HG02610 (cell line): ENCODE measurements around the gene HPDL.

Experiments used
- ATAC-seq: cut with Tn5 transposase; IDR thresholded peaks from one replicate; pipeline ENCODE4 v1.9.1; 2021; ENCODE audit warnings: mild to moderate bottlenecking, moderate library complexity; ENCODE audit not compliant: unreplicated experiment

Gene HPDL

DNA sequence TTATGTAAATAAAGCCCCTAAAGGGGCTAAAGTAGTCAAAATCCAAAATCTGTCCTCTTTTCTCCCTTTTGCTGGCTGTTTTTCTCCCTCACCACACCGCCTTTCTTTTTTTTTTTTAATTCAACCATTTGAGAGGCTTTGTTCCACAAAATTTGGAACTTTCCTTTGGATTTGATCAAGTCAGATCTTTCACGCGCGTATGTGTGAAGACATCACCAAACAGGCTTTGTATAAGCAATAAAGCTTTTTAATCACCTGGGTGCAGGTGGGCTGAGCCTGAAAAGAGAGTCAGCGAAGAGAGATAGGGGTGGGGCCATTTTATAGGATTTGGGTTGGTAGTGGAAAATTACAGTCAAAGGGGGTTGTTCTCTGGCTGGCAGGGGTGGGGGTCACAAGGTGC lies 5.3 kb upstream of the HPDL start:
- ATAC-seq = no peak

DNA sequence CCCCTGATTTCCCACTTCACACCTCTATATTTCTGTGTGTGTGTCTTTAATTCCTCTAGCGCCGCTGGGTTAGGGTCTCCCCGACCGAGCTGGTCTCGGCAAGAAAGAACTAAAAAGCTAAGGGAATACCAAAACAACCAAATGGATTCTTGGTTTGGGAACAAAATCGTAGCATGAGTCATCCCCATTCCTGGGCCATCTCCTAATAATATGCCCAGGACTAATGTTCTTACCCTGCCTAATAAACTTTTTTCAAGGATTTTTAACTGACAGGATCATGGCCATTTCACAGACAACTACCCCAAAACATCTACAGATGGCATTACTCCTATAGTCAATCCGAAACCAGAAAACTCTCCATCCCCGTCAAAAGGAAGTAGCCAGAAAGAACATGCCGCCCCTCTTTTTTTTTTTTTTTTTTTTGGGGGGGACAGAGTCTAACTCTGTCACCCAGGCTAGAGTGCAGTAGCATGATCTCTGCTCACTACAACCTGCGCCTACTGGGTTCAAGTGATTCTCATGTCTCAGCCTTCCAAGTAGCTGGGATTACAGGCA lies 4.1 kb upstream of the HPDL start:
- no peak for ATAC-seq

DNA sequence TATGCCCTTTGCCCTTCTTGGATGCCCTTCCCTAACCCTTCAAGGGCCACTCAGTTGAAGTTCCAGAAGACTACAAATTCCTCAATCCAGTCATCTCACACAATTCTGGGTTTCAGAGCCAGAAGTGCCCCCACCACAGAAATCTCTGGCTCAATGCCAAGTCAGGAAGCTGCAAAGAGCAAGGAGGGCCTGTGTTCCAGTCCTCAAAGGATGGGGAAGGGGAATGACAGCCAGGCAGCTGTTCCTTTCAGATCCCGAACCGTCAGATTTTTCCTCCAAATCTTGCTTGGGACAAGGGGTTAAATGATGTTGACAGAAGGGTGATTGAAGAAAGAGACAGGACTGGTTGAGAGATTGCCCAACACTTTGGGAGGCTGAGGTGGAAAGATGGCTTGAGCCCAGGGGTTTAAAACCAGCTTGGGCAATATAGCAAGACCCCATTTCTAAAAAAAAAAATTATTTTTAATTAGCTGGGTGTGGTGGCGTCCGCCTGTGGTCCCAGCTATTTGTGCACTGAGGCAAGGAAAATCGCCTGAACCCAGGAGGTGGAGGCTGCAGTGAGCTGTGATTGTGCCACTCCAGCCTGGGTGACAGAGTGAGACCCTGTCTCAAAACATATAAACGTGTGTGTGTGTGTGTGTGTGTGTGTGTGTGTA lies 716 bp upstream of the HPDL start:
- ATAC-seq = no peak

DNA sequence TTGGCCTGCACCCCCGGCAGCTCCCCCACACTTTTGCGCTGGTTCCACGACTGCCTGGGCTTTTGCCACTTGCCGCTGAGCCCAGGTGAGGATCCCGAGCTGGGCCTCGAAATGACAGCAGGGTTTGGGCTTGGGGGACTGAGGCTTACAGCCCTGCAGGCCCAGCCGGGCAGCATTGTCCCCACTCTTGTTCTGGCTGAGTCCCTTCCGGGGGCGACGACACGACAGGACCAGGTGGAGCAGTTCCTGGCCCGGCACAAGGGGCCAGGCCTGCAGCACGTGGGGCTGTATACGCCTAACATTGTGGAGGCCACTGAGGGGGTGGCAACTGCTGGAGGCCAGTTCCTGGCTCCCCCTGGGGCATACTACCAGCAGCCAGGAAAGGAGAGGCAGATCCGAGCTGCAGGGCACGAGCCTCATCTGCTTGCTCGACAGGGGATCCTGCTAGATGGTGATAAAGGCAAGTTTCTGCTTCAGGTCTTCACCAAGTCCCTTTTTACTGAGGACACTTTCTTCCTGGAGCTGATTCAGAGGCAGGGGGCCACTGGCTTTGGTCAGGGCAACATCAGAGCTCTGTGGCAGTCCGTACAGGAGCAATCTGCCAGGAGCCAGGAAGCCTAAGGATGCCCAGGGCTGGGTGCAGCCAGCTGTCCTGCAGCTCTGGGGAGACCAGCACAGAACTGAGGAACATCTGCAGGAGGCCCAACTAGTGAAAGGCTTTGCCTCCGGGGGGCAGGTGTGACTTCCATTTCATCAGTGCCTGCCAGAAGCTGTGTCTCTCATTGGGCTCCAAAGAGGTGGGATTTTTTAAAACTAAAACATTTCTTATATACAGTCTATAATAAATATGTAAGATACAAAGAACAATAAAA lies 1.2 kb downstream of the HPDL start:
- no peak for ATAC-seq

DNA sequence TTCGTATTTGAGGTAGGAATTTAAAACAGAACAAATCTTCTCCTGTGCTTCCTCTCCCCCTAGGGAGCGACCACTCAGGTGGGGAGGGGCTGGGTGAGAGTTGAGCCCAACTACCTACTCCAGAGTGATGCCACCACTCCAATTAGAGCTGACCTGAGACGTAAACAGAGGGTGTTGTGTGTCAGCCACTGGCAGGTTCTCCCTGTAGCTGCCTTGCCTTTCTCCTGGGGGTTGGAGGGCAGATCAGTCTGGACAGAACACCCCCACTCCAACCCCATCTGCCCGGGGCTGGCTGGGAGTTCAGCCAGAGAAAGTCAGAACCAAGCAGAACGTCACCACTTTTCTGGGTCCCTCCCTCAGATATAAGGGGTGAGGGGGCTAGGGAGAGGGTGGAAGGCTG lies 2.0 kb downstream of the HPDL start:
- no peak for ATAC-seq

DNA sequence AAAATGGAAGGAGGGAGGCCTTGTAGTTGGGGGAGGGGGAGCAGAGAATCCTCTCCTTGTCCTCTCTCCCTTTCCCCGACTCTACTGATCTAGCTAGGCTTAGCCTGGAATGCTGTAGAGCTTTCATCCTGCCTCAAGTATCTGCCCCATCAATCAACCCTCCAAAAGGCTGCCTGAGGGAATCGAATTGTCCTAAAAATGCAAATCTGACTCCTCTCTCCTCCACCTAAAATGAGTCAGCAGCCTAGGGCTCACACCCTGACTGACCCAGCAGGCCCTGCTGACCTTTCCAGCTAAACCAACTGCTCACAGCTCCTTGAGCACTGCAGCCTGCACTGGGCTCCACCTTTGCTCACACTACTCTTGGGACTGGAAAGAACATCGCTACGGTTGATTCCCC lies 2.8 kb downstream of the HPDL start:
- no peak for ATAC-seq

DNA sequence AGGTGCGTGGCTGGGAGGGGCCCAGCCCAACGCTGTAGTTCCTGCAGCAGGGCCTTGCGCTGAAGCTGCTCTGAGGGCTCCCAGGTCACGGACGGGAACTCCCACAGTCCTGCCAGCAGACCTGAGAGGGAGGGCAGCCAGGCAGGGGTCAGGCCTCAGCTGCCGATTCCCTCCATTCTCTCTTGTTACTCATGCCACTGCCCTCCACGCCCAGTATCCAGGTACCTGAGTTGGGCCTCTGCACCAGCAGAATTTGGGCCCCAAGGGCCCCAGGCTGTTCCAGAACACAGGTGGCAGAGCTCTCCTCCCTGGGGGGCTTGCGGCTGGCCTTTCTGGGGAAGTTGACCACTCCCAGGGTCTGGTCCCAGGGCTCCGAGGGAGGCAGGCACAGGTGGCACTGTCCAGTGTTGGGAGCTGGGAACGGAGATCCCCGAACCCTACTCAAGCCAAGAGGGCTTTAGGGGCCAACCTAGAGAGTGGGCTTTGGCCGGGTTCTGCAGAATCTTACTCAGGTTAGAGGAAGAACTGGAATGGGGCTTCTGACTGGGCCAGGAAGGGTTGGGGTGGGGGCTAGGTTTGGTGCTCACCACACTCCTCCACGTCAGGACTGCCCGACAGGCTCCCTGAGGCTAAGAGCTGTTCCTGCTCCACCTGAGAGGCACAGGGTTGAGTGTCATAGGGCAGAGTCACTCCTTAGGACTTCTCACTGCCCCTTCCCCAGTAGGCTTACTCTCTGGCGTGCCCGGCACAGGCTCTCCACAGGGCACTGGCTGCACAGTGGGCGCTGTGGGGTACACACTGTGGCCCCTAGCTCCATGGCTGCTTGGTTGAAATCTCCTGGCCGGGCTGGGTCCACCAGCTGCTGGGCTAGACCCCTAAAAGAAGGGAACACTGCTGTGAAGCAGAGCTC lies 5.0 kb downstream of the HPDL start:
- ATAC-seq = no peak

DNA sequence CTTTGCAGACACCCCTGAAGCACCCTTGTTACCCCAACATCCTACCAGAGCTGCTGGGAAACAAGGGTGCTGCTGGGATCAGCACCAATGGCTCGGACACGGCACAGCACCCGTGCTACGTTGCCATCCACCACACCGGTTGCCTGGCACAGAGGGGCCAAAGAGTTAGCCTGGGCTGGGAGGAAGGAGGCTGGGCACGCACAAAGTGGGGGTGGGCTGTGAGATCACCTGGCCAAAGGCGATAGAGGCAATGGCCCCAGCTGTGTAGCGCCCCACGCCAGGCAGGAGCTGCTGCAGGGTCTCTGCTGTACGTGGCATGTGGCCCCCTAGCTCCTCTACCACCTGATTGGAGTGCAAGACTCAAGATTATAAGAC lies 5.6 kb downstream of the HPDL start:
- ATAC-seq = no peak

DNA sequence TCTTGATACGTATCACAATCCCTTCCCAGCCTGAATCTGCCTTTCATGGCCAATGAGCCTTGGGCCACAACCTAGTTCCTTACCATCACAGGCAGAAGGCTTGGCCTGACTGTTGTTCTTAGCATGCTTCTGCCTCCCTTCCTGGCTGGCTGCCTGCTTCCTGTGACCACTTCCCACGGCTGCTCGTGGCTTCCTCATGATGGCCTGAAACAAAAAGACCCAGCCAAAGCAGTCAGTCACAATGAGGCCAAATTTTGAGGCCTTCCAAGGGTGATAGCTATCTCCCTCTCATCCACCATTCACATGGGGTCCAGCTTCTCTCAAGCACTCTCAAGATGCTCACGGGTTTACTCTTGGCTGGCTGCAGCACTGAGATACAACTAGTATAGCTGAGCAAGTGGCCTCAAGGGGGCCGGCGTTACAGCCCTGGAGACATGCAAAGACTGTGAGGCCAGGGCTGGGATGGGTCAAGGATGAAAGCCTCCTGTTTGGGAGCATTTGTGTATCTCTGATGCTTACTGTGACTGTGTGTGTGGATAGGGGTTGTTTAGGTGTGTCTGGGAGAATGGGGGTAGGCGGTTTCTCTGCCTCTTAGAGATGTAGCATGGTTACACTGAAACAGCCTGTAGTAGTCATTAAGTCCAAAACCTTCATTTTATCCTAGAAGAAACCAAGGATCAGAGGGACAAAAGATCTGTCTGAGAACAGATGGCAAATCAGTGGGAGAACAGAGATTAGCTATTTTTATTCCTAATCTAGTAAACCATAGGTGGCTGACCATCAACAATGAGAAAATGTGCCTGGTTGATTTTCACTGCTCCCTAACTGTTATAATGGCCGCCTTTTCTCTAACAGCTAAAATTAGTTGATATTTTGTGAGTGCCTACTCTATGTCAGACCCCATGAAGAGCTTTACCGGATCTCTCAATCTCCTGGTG lies 7.9 kb downstream of the HPDL start:
- ATAC-seq = no peak

DNA sequence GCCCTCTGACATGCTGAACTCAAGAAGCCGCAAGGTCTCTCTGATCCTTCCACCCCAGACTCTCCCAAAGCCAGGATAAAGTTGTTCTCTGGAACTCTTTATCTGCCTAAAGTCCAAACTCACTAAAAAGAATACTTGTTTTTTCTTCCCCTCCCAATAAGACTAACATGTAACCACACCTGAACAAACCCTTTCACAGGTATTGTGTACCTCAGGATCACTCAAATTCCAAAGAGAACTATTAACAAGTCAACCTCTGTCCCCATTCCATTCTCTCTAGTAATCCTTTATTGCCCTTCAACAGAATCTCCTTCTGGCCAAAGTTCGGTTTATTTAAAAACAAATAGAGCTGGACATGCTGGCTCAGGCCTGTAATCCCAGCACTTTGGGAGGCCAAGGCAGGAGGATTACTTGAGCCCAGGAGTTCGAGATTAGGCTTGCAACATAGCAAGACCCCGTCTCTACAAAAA lies 9.2 kb downstream of the HPDL start:
- no peak for ATAC-seq

DNA sequence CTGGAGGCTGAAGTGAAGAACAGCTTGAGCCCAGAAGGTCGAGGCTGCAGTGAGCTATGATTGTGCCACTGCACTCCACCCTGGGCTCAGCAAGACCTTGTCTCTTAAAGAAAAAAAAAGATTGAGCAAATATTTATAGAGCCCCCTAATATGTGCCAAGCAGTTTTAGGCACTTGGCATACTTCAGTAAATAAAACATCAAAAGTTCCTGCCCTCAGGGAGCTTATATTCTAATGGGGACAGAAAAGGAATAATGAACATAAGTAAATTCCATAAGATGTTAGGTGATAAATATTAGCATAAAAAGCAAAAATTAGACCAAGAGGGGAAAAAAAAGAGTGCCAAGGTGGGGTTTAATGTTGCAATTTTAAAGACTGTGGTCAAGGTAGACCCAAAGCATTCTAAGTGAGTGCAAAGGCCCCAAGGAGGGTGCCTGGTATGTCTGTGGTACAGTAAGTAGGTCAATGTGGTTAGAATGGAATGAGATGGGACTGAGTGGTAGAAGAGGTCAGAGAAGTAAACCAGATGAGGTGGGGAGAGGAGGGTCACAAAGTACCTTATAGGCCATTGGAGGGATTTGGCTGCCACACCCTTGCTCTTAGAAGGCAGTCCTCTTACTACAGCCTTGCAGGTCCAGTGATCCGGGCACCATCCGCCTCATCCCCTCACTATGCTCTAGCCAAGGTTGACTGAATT lies 11.1 kb downstream of the HPDL start:
- ATAC-seq = no peak

DNA sequence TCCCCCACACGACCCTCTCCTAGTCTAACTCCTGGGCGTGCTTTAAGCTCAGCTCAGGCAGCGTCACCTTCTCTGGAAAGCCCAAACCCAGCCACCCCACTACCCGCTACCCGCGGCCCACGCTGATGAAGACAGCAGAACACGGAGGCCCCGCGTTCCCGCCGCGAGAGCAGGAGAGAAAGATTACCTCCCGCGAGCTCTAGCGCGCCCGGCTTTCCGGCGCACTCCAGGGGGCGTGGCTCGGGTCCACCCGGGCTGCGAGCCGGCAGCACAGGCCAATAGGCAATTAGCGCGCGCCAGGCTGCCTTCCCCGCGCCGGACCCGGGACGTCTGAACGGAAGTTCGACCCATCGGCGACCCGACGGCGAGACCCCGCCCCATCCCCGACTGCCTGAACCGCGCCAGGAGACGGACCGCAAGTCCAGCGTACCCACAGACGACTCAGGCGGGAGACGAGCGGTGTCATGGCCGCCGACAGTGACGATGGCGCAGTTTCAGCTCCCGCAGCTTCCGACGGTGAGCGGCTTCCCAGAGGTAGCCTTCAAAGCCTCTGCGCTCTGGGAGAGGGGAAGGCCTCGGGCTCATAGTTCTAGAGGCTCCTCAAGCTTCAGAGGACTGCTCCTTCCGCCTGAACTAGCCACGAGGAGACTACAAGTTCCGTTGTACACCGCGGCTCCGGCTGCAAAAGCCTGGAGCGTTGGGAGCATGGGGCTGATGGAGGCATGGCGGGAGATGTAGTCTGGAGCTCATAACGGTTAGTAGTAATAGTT lies 13.3 kb downstream of the HPDL start, which contains the start of the genes MUTYH and TOE1:
Gene MUTYH (minus strand): TSS at position 652 of the 770 bp plus-strand sequence. CDS start 5,935 bp downstream, outside the sequence.
Gene TOE1 (plus strand): TSS at position 382 of the 770 bp plus-strand sequence. CDS start 83 bp downstream, at position 465.
- peak; percentile 80 for ATAC-seq

DNA sequence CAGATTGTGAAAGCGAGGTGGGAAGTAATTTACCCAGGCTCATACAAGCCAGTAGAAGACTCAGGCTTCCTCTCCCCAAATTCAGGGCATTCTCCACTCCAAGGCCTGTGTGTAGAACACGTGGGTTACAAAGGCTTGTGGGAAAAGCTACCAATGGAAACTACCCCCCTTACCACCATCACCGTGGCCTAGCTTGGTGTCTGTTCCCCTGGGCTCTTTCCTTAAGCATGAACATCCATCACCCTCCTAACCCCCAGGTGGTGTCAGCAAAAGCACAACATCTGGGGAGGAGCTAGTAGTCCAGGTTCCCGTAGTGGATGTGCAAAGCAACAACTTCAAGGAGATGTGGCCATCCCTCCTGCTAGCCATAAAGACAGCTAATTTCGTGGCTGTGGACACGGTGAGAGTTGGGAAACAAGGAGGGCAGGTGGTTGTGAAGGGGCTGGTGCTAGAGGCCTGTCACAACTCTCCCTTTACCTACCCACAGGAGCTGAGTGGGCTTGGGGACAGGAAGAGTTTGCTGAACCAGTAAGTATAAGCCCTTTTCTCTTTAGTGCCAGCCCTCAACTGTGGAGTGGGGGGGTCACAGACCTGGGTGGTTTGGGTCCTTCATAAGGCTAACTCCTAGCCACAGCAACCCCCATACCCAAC lies 14.2 kb downstream of the HPDL start:
- ATAC-seq = no peak

DNA sequence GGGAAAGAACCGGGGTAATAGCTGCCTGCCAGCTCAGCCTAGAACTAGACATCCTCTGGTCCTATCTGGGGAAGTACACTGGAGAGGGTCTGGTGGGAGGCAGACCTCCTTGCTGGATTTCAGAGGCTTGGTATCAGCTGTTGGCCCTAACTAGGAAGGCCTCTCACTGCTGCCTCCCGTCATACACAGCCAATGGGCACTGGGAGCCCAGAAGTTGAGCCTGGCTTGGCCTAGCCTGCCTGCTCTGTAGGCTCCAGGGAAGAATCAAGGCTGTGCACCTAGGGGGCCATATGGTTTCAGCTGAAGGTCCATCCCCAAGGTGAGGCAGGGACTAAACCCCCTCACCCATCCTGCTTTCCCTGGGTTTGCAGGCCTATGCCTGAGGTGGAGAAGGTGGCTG lies 17.8 kb downstream of the HPDL start:
- ATAC-seq = no peak

DNA sequence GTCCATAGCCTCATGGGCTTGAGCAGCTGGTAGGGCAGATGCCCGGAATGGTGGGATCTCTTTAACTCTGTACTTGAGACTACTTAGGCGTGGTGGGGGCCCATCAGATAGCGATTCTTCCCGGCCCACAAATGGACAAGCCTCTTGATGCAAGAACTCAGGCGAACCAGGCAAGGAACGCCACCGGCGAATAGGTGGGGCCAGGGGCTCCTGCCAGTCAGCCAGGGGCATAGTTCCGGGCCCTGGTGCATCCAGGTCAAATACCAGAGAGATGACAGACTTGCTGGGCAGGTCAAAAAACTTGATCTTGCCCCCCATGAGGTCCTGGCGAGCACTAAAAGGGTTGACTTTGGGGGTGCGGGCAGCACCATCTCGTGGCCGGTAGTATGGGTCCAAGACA lies 18.3 kb downstream of the HPDL start:
- ATAC-seq = no peak

DNA sequence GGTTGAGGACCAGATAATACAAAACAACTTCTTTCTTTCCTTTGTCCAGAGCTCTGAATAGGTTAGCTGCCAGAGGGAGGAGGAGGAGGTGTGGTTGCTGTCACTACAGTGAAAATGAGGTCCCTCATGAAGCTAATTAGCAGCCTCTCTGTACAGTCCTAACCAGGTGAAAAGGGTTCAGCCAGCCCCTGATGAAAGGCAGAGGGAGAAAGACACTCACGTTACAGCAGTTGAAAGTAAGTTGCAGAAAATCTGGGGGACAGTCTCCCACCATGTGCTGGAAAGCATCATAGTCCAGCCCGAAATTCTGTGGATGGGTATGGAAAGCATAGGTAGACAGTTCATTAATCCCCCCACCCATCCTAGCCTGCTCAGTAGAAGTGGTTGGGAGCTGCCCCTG lies 19.8 kb downstream of the HPDL start:
- ATAC-seq = no peak

DNA sequence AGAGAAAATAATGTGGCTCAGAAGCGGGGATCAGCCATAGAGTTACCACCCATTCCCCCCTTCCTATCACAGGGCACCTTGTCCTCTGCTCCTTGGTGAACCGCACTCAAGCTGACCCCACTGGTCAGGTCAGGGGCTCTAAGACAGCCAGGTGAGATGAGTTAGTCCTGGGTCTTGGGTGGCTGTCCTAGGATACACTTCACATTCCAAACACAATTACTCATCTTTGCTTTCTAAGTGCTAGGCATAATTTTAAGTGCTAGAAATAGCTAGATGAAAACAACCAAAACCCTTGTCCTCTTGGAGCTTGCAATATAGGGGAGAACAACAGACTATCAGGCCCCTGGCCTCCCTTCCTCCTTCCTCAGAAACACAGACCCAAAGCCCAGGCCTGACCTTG lies 21.3 kb downstream of the HPDL start:
- no peak for ATAC-seq

DNA sequence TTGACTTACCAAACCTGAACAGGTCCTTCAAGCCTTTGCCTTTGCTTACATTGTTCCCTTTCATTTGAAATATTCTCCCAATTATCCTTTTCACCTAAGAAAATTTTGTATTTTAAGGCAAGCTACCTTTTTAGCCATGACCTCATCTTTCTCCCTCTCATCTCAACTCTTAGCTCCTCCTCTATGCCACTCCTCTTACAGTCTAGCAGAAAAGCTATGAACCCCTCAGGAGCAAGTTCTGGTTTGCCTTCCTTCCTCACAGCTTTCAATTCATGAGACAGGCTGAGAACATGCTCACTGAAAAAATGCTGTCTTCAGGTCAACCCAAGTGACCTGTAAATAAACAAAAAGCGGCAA lies 21.9 kb downstream of the HPDL start:
- ATAC-seq = no peak
